B cell (primary cell): ENCODE data around the gene TRIO. TPM values are rescaled to one million over a fixed set of nuclear protein-coding genes. Genes with fewer than 3 reads are reported as not detected.

ENCODE experiments used
- ATAC-seq: fragments of 200-7000 bp; cut with Tn5 transposase; one replicate; pipeline ENCODE4 v1.10.0; 2021; ENCODE audit warnings: low read depth, mild to moderate bottlenecking, moderate number of reproducible peaks, moderate library complexity
- CTCF ChIA-PET: fragments of 350-600 bp; sonication (Branson Sonifier 250); formaldehyde crosslinking; loops from one replicate; lab custom pipeline; 2021; ENCODE audit warnings: antibody characterized with exemption, inconsistent platforms; lab: Charles Lee
- POLR2A ChIA-PET: fragments of 350-600 bp; sonication (Branson Sonifier 250); formaldehyde crosslinking; loops from one replicate; lab custom pipeline; 2021; ENCODE audit warnings: antibody characterized with exemption; lab: Charles Lee
- DNase-seq: peaks from one replicate; pipeline ENCODE4 v3.0.0; 2013
- H2AFZ ChIP-seq: 2 replicates; pipeline ENCODE4 v1.6.1; 2012; ENCODE audit warnings: mild to moderate bottlenecking, low read depth, low read length; ENCODE audit not compliant: insufficient read depth, poor library complexity, severe bottlenecking
- H3K27ac ChIP-seq, 2 donors: 1 replicate in 1 of 2; 2 replicates in 1 of 2; pipeline ENCODE4 v1.5.1; 2012 to 2013; ENCODE audit warnings: low read length in 2 of 2, mild to moderate bottlenecking in 2 of 2, moderate library complexity in 1 of 2
- H3K27me3 ChIP-seq, 4 experiments: fragments of 200-600 bp in 1 of 4; sonication (generic) in 1 of 4; replicated peaks in 1 of 4; 1 replicate in 2 of 4; 2 replicates in 2 of 4; pipeline versions ENCODE4 v1.6.1 to v1.7.0; 2013 to 2016; ENCODE audit warnings: low read length in 3 of 4, mild to moderate bottlenecking in 2 of 4, mixed read lengths in 1 of 4, moderate library complexity in 1 of 4; ENCODE audit not compliant: insufficient read depth in 4 of 4, control insufficient read depth in 3 of 4; ENCODE audit errors: control extremely low read depth in 1 of 4
- H3K36me3 ChIP-seq, 2 experiments: replicated peaks in 1 of 2; 1 replicate in 1 of 2; 2 replicates in 1 of 2; pipeline versions ENCODE4 v1.6.1 to v1.7.1; 2013; ENCODE audit warnings: low read length in 1 of 2; ENCODE audit not compliant: insufficient read depth in 2 of 2, control insufficient read depth in 1 of 2; ENCODE audit errors: control extremely low read depth in 1 of 2, extremely low read depth in 1 of 2
- H3K4me1 ChIP-seq, 2 donors: fragments of 200-600 bp in 1 of 2; sonication (generic) in 1 of 2; 1 replicate in 1 of 2; 2 replicates in 1 of 2; pipeline versions ENCODE4 v1.5.1 to v1.6.1; 2013 to 2017; ENCODE audit warnings: low read length in 2 of 2; ENCODE audit not compliant: control insufficient read depth in 2 of 2, insufficient read depth in 2 of 2
- H3K4me2 ChIP-seq: replicated peaks from 2 replicates; pipeline ENCODE3; 2012; ENCODE audit warnings: mild to moderate bottlenecking, low read depth, low read length; ENCODE audit not compliant: poor library complexity, severe bottlenecking
- H3K4me3 ChIP-seq, 5 experiments: fragments of 200-600 bp in 1 of 5; sonication (generic) in 1 of 5; 1 replicate in 3 of 5; 2 replicates in 2 of 5; pipeline versions ENCODE4 v1.5.1 to v1.7.0; 2011 to 2016; ENCODE audit warnings: low read length in 4 of 5, mild to moderate bottlenecking in 4 of 5, low read depth in 2 of 5, control low read depth in 1 of 5, moderate library complexity in 1 of 5; ENCODE audit not compliant: insufficient read depth in 1 of 5; ENCODE audit errors: control extremely low read depth in 1 of 5, extremely low read depth in 1 of 5
- H3K79me2 ChIP-seq: fragments of 200-600 bp; sonication (generic); one replicate; pipeline ENCODE4 v1.6.0; 2016; ENCODE audit warnings: low read length; ENCODE audit not compliant: control insufficient read depth, insufficient read depth
- H3K9ac ChIP-seq: fragments of 200-600 bp; sonication (generic); 2 replicates; pipeline ENCODE4 v1.6.1; 2017; ENCODE audit warnings: mild to moderate bottlenecking, low read length, moderate library complexity
- H3K9me3 ChIP-seq, 3 donors: one replicate each; pipeline versions ENCODE4 v1.6.1 to v1.7.1; 2013; ENCODE audit warnings: low read length in 2 of 3; ENCODE audit not compliant: control insufficient read depth in 2 of 3, insufficient read depth in 1 of 3; ENCODE audit errors: control extremely low read depth in 1 of 3
- H4K20me1 ChIP-seq: 2 replicates; pipeline ENCODE4 v1.6.0; 2012; ENCODE audit warnings: mild to moderate bottlenecking, low read length; ENCODE audit not compliant: insufficient read depth, control insufficient read depth, poor library complexity, severe bottlenecking
- H3K27ac Mint-ChIP-seq: one replicate; pipeline ENCODE4 v1.8.0; 2021; ENCODE audit warnings: mixed read lengths
- H3K27me3 Mint-ChIP-seq: one replicate; pipeline ENCODE4 v1.8.0; 2021; ENCODE audit warnings: mixed read lengths
- H3K4me1 Mint-ChIP-seq: one replicate; pipeline ENCODE4 v1.8.0; 2021; ENCODE audit warnings: mixed read lengths
- H3K4me3 Mint-ChIP-seq: one replicate; pipeline ENCODE4 v1.8.0; 2021; ENCODE audit warnings: mixed read lengths
- H3K9me3 Mint-ChIP-seq: one replicate; pipeline ENCODE4 v1.8.0; 2022; ENCODE audit warnings: mixed read lengths; ENCODE audit not compliant: insufficient read depth
- CTCF ChIP-seq: fragments of 200-600 bp; IDR thresholded peaks from one replicate; pipeline ENCODE4 v1.8.0; 2022; ENCODE audit warnings: antibody characterized with exemption, mild to moderate bottlenecking
- EZH2 ChIP-seq: IDR thresholded peaks from 2 replicates; pipeline ENCODE4 v1.6.1; 2012; ENCODE audit warnings: borderline replicate concordance, low read depth, mild to moderate bottlenecking, moderate library complexity, low read length; ENCODE audit not compliant: insufficient read depth, poor library complexity, severe bottlenecking
- WGBS: methylation state at CpG from one replicate; pipeline ENCODE4 v1.1.5; 2013; ENCODE audit warnings: missing lambda C conversion rate; ENCODE audit not compliant: insufficient coverage; 5-methylcytosine and 5-hydroxymethylcytosine counted together
- intact Hi-C: fragments of 100-400 bp; cut with micrococcal nuclease; formaldehyde crosslinking; loops from one replicate; pipeline ENCODE4 v1.10.0; 2022
- polyA plus RNA-seq: library from polyadenylated mRNA; depleted of rRNA; stranded (reverse); fragments of >200 nt; gene quantifications from 2 replicates; pipeline ENCODE4 v1.2.3, GENCODE V29; 2012
- total RNA-seq, 2 donors: library from RNA; stranded (reverse); fragments of 120-200 nt in 1 of 2; gene quantifications; 1 replicate in 1 of 2; 2 replicates in 1 of 2; pipeline versions ENCODE4 v1.2.3 to v1.2.4, GENCODE V29; 2013 to 2022

The TRIO gene
- total and polyA plus RNA-seq, 2 donors (not counting 1 experiment from before 2014, with no cell fraction given): 90.5 to 479 TPM

GRCh38 chr5:14286007-14286406, 142.9 kb downstream of the TRIO start:
- CTCF ChIA-PET: interaction anchor here (0.9 to 2.1 kb wide), 7 partner anchors 16 to 363 kb away, joined by 3 to 15 read pairs (median 4); no protein-coding TSS in a partner anchor
- H4K20me1 ChIP-seq: peaks cover 80% of the 10 kb centered on the region
- POLR2A ChIA-PET: no interaction called here
- WGBS: 83% methylated on average over 3 of the region's 3 CpGs
- intact Hi-C loops: loop anchor here (2.0 kb wide), 2 partner anchors 15 to 45 kb away; no protein-coding TSS in a partner anchor
- peak overlapping the region; percentile 54 for H3K4me3 Mint-ChIP-seq
- H3K9me3 ChIP-seq: no peaks in the 10 kb centered on the region
- H3K79me2 ChIP-seq: peaks cover 22% of the 10 kb centered on the region
- H3K27me3 ChIP-seq: no peaks in the 10 kb centered on the region
- peak overlapping the region; percentile 48 for H3K4me2 ChIP-seq
- peaks cover 32% of the 10 kb centered on the region for H3K4me1 Mint-ChIP-seq
- H3K27ac Mint-ChIP-seq: peak overlapping the region; percentile 34
- no peak overlapping the region for H3K9ac ChIP-seq
- no peaks in the 10 kb centered on the region for H3K9me3 Mint-ChIP-seq
- ATAC-seq (no peak), DNase-seq (no peak)
- H3K4me1 ChIP-seq: peaks cover 21 to 26% of the 10 kb centered on the region in 2 donors
- no peaks in the 10 kb centered on the region for H3K27me3 Mint-ChIP-seq
- H2AFZ ChIP-seq: no peak overlapping the region
- H3K36me3 ChIP-seq: peaks cover 9 to 42% of the 10 kb centered on the region in 2 experiments
- TF ChIP-seq CTCF (no peak), EZH2 (no peak)
- no peak overlapping the region for H3K4me3 ChIP-seq
- H3K27ac ChIP-seq: no peak overlapping the region
